Putamen (tissue), 1 donor: Measurements from ENCODE around the gene ERC1.
"Not testable (repeated sequence)": the region's sequence is repeated elsewhere in the genome, so short reads cannot be mapped to it uniquely, and the experiment has no call there.

Experiments
- DNase-seq: peaks from one replicate; pipeline ENCODE4 v3.0.0-alpha.2; 2016; ENCODE audit warnings: low spot score

The ERC1 gene

DNA sequence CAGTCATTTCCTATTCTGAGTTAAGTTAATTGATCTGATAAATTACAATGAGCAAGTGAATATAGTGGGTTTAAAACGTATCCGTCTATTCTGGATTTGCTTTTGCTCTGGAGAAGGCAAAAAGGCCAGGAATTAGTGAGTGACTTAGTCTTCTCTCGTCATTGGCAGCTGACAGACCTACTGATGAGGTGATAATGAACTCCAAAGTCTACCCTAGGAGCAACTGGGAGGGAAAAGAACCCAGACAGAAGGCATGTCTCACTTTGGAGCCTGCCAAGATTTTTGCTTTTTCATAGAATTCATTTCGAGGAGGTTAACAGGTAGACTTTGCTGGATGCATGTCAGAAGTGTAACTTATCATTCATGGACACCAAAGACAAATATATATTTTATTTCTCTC, 333.1 kb downstream of the ERC1 start:
- DNase-seq: no peak

DNA sequence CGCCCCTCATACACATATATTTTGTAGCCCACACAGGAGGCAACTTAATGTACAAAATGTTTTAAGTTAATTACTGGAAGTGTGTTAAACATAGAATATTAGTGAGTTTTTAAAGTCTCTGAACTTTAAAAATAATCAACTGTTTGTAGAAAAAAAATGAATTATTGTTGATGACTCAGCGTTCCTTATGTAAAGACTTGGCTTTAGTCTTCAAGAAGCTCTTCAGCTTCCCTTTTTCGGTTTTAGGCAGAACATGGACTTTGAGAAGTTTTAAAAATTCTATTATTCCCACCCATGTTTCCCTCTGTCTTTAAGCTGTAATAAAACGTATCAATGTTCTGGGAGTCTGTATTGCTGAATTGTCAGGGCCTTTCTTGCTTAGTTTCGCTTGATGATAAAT, 333.9 kb downstream of the ERC1 start:
- no peak for DNase-seq

DNA sequence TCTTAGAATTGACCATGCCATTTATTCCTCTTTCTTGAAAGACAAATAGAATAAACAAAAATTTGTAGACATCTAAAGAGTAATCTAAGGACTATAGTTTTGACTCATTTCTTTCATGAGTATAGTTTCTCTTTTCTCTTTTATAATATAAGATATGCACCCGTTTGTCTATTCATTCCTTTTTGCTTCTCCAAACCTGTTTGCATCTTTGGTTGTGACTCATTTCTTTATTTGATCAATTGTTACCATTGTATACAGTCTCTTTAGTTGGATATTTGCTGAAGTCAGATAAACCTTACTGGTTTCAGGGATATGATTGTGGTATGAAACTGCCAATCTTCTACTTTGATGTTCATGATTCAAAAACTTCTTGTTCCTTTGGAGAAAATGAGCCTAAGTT, 334.6 kb downstream of the ERC1 start:
- DNase-seq: no peak

DNA sequence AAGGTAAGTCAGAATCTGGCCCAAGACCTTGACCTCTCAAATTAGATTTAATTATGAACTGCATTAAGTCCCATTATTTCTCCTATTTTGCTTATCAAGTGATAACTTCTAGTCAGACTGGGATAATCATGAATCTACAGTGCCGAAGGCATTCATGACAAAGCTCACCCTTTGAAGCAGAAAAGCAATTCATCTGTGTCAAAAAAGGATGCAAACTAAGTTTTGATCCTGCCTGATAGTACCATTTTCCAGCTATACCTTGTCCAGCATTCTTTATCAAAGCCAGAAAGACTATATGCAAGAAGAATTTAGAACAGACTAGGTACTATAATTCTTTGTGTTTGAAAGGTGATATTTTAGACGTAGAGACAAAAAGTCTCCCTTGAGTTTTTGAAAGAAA, 335.2 kb downstream of the ERC1 start:
- DNase-seq: no peak

DNA sequence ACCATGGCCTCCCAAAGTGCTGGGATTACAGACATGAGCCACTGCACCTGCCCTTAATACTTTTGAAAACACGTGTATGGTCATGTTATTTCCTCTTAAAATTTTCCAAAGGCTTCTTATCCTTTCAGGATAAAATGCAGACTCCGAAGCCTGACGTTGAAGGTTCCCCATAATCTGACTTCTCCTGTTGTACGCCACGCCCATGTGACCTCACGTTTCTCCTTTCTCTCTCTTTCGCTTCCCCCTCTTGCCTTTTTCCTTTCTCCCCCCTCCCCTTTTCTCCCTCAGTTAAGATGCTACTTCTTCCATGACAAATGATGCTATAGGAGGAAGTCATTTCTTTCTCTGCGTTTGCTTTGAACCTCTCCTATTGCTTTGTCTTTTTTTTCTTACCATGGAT, 337.4 kb downstream of the ERC1 start:
- peak; percentile 20 for DNase-seq

DNA sequence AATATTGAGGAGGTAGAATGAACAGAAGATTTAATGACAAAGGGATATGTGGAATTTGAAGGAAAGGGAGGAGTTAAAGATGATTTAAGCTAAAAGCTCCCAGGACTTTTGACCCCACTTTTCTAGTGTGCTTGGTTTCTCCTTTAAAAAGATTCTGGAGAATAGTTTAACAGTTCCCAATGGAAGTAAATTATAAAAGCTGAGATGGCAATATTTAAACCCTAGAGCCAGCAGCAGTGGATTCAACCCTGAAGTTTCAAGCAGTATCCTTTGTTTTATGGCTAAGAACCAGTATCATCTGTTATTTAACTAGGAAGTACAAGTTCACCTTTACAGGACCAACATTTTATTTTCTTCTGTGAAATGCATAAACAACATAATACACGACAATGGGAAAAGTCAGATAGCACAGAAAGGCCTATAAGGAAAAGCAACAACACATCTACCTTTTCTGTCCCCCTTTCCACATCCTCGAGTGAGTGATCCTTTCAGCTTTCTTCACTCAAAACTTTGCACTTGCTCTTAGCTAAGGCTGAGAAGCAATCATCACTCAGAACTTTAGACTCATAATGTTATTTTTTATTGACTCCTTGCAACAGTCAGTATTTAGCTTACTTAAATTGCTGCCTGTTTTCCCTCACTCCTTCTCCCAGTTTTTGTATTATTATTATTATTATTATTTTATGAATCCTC, 338.9 kb downstream of the ERC1 start:
- no peak for DNase-seq

DNA sequence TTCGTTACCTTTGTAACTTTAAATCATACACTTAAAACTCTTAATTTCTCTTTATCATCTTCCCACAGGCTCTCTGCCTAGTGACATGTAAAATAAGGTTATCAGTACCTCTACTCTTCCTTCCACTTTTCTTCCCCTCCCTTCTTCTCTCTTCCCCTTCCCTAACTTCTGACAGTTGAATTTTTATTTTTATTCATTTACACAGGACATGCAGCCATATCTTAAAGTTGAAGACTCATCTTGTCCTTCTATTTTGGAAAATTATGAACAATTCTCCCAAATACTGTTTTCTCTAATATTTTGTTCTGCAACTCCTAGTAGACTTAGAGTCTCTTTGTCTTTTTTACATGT, 339.4 kb downstream of the ERC1 start:
- no peak for DNase-seq

DNA sequence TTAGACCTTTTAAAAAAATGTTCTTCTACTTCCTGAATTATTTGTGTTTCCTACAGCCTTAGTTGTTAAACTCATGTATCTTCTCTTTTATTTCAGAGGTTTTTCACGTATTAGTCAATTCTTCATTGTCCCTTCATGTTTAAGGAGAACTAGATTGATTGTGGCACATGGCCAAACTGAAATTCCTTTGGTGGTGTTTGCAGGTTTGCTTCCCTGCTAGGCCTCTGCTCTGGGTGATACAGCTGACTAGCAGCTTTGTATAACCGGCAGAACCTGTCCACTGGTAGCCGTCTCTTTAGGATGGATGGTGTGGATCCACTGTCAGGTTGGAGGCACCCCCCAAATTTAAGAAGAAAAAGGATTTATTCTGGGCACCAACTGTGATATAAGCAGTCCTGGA, 341.3 kb downstream of the ERC1 start:
- DNase-seq: no peak

DNA sequence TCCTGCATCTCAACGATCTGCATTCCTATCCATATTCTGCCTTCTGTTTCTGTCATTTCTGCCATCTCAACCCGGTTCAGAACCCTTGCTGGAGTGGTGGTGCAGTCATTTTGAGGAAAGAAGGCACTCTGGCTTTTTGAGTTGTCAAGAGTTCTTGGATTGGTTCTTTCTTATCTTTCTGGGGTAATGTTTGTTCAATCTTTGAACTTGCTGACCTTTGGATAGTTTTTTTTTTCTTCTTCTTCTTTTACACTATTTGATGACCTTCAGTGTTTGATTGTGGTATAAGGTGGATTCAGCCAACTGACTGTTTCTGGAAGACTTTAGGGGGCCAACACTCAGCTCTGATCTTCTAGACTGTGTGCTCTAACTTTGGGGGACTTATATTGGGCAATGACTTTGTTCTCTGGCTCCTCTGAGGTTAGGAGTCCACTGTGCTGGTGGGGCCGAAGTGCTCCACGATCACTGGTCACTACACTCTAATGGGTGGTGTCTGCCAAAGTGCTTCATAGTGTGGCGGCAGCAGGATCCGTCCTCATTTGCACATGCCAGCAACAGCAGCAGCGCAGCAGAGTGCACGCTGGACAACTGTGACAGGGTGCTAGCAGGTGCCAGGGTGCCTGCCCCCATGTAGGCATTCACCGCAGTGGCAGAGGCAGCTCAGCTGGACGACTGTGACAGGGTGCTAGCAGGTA, 347.6 kb downstream of the ERC1 start:
- DNase-seq: no peak

DNA sequence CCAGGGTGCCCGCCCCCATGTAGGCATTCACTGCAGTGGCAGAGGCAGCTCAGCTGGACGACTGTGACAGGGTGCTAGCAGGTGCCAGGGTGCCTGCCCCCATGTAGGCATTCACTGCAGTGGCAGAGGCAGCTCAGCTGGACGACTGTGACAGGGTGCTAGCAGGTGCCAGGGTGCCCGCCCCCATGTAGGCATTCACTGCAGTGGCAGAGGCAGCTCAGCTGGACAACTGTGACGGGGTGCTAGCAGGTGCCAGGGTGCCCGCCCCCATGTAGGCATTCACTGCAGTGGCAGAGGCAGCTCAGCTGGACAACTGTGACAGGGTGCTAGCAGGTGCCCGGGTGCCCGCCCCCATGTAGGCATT, 348.1 kb downstream of the ERC1 start:
- not testable (repeated sequence) for DNase-seq

DNA sequence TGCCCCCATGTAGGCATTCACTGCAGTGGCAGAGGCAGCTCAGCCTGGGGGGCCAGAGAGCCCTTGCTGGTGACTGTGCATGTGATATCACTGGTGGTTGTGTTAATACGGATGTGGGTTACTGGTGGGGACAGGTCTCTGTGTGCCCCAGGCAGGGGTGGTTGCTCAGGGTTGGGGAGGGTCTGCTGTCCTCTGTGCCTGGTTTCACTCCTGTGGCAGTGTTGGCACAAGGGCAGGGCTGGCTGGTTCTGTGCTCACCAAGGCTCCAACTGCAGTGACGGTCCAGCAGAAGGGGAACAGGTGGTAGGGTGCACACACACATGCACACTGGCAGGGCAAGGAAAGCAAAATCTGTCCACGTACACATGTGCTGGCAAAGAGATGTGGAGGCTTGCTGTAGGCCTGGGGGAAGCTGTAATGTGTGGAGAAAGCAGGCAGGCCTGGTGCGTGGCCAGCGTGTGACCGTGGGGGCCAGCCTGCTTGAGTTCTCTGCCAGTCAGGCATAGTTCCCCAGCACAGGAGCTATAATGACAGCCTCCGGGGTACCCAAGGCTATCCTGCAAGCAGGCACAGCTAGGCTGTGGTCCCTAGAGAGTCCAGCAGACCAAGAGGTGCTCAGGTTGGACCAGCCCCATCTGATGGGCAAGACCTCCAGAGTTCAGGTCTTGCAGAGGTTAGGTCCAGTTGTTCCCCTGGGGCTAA, 348.7 kb downstream of the ERC1 start:
- no peak for DNase-seq

DNA sequence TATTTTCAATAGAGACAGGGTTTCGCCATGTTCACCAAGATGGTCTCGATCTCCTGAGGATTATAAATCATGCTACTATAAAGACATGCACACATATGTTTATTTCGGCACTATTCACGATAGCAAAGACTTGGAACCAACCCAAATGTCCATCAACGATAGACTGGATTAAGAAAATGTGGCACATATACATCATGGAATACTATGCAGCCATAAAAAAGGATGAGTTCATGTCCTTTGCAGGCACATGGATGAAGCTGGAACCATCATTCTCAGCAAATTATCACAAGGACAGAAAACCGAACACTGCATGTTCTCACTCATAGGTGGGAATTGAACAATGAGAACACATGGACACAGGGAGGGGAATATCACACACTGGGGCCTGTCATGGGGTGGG, 350.2 kb downstream of the ERC1 start:
- not testable (repeated sequence) for DNase-seq

DNA sequence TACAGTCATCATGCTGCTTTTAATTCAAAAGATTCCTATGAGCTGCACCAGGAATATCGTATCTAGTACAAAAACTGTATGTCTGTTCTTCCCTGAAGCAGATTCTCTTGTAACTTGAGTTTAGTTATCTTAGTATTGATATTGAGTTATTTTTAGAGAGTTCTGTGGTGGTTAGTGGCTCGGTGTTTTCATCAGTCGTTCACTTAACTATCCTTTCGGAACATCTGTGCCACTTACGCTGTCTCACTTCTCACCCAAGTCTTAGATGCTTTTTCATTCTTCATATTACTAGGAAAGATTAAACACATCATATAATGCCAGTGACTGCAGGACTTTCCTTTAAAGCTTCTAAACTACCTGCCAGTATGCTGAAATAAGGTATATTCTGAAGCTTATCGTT, 352.4 kb downstream of the ERC1 start:
- no peak for DNase-seq

DNA sequence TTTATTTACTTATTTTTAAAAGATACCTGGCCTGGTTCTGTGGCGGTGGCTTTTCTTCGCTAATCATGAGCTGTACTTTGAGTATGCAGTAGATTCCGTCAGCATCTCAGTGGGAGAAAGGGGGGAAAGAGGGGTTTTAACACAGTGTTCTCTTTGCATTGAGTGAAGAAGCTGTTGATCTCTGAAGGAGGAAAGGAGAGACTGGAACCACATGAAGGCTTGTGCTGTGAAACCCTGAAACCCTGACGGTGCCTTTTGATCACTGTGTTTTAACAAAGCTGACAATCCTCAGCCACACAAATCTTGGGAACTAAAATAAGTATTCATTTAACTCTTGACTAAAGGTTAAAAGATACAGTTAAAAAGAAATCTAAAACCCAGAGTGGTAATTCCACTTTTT, 353.2 kb downstream of the ERC1 start:
- DNase-seq: no peak

DNA sequence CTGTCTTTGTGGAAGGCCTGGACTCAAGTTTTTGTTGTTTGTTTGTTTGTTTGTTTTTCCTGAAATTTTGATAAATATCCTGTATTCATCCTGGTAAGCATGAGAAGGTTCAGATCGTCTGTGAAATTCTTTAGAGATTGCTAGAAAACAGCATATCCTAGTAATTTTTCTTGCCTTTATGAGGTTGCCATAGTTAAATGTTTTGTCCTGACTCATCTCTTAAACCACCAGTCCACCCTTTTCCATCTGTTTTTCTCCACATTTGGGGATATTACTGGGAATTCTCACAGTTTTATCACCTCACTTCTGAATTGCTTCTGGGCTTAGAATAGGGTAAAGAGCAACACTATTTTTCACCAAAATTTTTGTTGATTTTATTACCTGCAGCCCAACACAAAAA, 355.1 kb downstream of the ERC1 start:
- DNase-seq: no peak

DNA sequence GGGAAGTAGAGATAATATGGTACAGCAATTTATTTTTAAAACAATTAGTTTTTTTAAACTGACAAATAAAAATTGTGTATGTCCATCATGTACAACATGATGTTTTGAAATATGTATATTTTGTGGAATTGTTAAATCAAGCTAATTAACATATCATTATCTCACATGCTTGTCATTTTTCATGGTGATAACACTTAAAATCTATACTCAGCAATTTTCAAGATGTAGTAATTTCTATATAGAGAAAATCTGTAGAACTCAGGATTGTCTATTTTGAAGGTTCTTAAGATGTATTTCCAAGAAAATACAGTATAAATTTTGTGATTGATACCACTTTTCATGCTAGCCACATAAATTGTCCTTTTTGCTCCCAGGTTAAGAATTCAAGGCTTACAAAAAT, 356.3 kb downstream of the ERC1 start:
- no peak for DNase-seq

DNA sequence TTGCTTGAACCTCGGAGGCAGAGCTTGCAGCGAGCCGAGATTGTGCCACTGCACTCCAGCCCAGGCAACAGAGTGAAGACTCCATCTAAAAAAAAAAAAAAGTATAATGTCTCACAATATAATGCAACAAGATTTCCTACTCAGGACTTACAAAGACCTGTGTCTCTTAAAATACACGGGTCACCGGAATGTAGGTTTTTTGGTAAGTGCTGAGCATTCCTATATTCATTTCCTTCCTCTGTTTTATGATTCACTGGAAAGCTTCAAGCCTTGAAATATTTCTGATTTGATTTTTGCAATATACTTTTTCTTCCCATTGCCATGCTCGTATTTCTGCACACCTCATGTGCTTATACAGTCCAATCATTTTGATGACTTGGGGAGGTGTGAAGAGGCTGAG, 357.6 kb downstream of the ERC1 start:
- no peak for DNase-seq

DNA sequence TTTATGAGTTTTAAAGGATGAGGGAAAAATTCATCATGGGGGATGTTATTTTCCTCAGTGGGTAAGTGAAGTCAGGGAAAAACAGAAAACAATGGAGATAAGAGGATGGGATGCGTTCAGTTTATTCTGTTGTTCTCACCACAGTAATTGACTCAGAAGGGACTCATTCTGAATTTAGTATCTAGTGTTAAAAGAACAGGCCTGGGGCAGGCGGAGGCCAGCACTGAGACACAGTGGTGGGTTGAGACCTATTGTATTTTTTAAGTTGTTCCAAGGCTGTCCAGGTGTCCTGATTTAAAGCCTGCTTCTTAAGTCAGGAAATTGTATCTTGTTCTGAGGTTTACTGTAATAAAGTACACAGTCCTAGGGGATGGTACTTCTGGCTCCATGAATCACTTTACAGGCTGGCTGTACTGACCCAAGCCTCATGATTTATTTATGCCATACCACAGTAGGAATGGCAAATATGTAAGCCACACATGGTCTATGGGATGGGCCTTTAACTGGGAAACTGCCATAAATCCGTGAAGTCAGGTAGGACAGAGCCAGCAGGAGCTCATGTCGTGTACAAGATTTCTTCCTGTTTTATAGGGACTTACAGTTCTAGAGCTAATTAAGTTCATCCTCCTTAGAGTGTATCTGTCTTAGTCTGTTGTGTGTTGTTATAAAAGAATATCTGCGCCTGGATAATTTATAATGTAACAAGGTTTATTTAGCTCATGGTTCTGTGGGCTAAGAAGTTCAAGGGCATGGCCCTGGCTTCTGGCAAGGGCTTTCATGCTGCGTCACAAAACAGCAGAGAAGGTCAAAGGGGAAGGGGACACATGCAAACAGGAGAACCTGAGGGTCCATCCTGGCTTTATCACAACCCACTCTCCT, 359.3 kb downstream of the ERC1 start:
- no peak for DNase-seq

DNA sequence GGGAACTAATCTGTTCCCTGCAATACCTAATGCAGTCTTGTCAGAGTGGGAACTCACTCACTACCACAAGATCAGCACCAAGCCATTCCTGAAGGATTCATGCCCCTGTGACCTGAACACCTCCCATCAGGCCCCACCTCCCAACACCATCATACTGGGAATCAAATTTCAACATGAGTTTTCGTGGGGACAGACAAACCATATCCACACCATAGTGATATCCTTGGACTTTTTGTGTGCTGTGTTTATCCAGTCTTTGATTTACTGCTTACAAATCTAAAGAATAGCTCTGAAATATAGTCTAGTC, 359.9 kb downstream of the ERC1 start:
- DNase-seq: no peak

DNA sequence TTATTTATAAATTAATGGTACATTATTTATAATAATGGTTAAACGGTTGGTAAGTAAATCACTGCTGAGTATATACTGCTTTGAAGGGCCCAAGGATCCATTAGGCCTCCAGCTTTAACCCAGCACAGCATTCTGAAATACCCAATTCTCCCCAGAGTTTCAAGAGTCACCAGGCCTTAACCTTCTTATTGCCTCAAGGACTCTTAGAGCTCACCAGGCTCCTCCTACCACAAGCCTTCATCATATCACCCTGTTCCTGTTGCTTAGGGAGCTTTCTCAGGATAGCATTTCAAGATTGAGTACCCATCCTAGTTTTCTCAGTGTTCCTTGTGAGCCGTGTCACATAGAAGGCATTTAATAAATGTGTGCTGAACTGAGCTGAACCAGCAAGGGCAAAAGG, 360.9 kb downstream of the ERC1 start:
- no peak for DNase-seq

DNA sequence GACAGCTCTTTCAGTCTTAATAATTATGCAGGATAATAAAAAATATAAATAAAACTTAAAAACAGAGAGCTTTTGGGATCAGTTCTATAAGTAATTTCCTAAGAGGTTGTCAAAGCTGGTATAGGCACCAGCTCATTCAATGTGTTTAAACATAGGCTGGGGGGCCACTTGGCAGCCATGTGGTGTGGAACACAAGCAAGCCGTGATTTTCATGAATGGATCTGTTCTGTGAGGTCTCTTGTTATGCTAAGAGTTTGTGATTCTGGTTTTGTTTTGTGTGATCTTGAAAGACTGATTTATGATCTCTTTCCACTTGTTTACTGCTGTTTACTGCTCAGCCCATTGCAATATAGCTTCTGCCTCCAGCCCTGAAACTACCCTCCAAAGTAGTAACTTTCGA, 362.4 kb downstream of the ERC1 start:
- no peak for DNase-seq

DNA sequence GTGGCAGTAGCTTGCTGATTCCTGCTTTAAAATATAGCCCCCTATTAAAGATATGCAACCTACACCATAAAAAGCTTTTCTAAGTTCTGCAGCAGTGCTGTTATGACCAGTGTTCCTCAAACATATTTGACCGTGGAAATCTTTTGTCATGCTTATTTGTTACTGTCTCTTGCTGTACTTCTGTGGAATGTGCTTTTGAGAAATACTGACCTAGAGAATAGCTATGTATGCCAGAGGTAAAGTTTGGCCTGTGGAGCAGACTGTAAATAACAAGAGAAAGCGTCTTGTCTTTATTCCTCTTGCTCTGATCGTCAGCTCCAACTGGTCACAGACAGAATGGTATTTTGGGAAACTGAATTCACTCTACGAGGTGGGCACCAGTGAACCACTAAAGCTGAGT, 364.4 kb downstream of the ERC1 start:
- DNase-seq: no peak

DNA sequence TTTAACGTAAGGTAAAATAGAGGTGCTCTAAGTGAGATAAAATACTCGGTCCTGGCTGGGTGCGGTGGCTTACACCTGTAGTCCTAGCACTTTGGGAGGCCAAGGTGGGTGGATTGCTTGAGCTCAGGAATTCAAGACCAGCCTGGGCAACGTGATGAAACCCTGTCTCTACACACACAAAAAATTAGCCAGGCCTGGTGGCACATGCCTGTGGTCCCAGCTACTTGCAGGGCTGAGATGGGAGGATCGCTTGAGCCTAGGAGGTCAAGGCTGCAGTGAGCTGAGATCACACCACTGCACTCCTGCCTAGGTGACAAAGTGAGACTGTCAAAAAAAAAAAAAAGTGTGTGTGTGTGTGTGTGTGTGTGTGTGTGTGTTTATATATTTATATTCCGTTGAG, 364.8 kb downstream of the ERC1 start:
- DNase-seq: not testable (repeated sequence)
